PC-3 (cell line): Measurements from ENCODE around the gene LSG1.
"Not testable (repeated sequence)": the region's sequence is repeated elsewhere in the genome, so short reads cannot be mapped to it uniquely, and the experiment has no call there.

Experiments
- EZH2 ChIP-seq: fragments of 300-600 bp; sonication (generic); IDR thresholded peaks from one replicate; pipeline ENCODE4 v1.6.1; 2017; ENCODE audit warnings: antibody characterized with exemption, mild to moderate bottlenecking, low read length; ENCODE audit not compliant: unreplicated experiment
- EZH2phosphoT487 ChIP-seq: fragments of 300-600 bp; sonication (generic); IDR thresholded peaks from 2 replicates; pipeline ENCODE4 v1.6.1; 2018; ENCODE audit warnings: mild to moderate bottlenecking, antibody characterized with exemption, low read length, borderline replicate concordance

- not testable (repeated sequence) for TF ChIP-seq EZH2, EZH2phosphoT487
Measured at GRCh38 chr3:194605314-194605713, 66.7 kb downstream of the LSG1 start.
